ENCODE data around the gene MORN1.
A peak's percentile ranks its signal among the peaks of the same experiment; 100 is the strongest.

MORN1 gene

GRCh38 chr1:2384941-2385481, 6.3 kb downstream of the MORN1 start:
- no peak for DNase-seq

GRCh38 chr1:2384130-2384860, 7.1 kb downstream of the MORN1 start:
- DNase-seq = no peak

- no peak for DNase-seq
These were observed 7.8 kb downstream of the MORN1 start for GRCh38 chr1:2383576-2383975.

GRCh38 chr1:2382621-2383361, 8.6 kb downstream of the MORN1 start:
- DNase-seq = no peak

GRCh38 chr1:2381741-2382620, 9.4 kb downstream of the MORN1 start:
- peak; percentile 47 for DNase-seq

GRCh38 chr1:2380816-2381591, 10.3 kb downstream of the MORN1 start:
- no peak for DNase-seq

GRCh38 chr1:2379733-2380404, 11.5 kb downstream of the MORN1 start:
- DNase-seq = no peak

GRCh38 chr1:2378956-2379732, 12.2 kb downstream of the MORN1 start:
- no peak for DNase-seq

GRCh38 chr1:2378441-2378851, 12.9 kb downstream of the MORN1 start:
- DNase-seq = no peak

GRCh38 chr1:2377751-2378440, 13.5 kb downstream of the MORN1 start:
- no peak for DNase-seq

GRCh38 chr1:2376931-2377672, 14.3 kb downstream of the MORN1 start:
- DNase-seq = no peak

GRCh38 chr1:2376261-2376741, 15.1 kb downstream of the MORN1 start:
- DNase-seq = no peak

GRCh38 chr1:2375923-2376260, 15.5 kb downstream of the MORN1 start:
- no peak for DNase-seq

GRCh38 chr1:2375246-2375922, 16.0 kb downstream of the MORN1 start:
- no peak for DNase-seq

GRCh38 chr1:2374252-2375155, 16.9 kb downstream of the MORN1 start:
- no peak for DNase-seq

- no peak for DNase-seq
These were observed 17.7 kb downstream of the MORN1 start for GRCh38 chr1:2373551-2374251.
